T-helper 17 cell (primary cell): ENCODE data around the gene EPB41L4B. TPM values are rescaled to one million over a fixed set of nuclear protein-coding genes. Genes with fewer than 3 reads are reported as not detected.
"Not testable (repeated sequence)": the region's sequence is repeated elsewhere in the genome, so short reads cannot be mapped to it uniquely, and the experiment has no call there.

ENCODE experiments used
- ATAC-seq: fragments of 150-1000 bp; cut with Tn5 transposase; 2 replicates; pipeline ENCODE4 v1.10.0; 2021; ENCODE audit warnings: mild to moderate bottlenecking, moderate library complexity
- DNase-seq, 3 donors: peaks; one replicate each; pipeline versions ENCODE4 v3.0.0 to v3.0.0-alpha.2; 2020 to 2021
- H3K9me3 ChIP-seq: one replicate; pipeline ENCODE4 v1.7.0; 2013; ENCODE audit warnings: low read length, mild to moderate bottlenecking; ENCODE audit not compliant: control insufficient read depth, poor library complexity, severe bottlenecking
- H3K27ac Mint-ChIP-seq: one replicate; pipeline ENCODE4 v1.8.0; 2022; ENCODE audit warnings: mild to moderate bottlenecking, moderate library complexity, mixed read lengths
- H3K27me3 Mint-ChIP-seq: one replicate; pipeline ENCODE4 v1.8.0; 2022; ENCODE audit warnings: mixed read lengths
- H3K36me3 Mint-ChIP-seq: one replicate; pipeline ENCODE4 v1.8.0; 2022; ENCODE audit warnings: low read depth, mixed read lengths
- H3K4me1 Mint-ChIP-seq: one replicate; pipeline ENCODE4 v1.8.0; 2022; ENCODE audit warnings: mild to moderate bottlenecking, mixed read lengths
- H3K4me3 Mint-ChIP-seq: one replicate; pipeline ENCODE4 v1.8.0; 2022; ENCODE audit warnings: mild to moderate bottlenecking, moderate library complexity, mixed read lengths
- total RNA-seq, 4 donors: library from RNA in 2 of 4; stranded (reverse) in 2 of 4; gene quantifications; one replicate each; pipeline ENCODE4 v1.2.3 and lab custom pipeline; 2022 to 2026

EPB41L4B gene
- total RNA-seq, 2 donors from 2014 or later: not detected

DNA sequence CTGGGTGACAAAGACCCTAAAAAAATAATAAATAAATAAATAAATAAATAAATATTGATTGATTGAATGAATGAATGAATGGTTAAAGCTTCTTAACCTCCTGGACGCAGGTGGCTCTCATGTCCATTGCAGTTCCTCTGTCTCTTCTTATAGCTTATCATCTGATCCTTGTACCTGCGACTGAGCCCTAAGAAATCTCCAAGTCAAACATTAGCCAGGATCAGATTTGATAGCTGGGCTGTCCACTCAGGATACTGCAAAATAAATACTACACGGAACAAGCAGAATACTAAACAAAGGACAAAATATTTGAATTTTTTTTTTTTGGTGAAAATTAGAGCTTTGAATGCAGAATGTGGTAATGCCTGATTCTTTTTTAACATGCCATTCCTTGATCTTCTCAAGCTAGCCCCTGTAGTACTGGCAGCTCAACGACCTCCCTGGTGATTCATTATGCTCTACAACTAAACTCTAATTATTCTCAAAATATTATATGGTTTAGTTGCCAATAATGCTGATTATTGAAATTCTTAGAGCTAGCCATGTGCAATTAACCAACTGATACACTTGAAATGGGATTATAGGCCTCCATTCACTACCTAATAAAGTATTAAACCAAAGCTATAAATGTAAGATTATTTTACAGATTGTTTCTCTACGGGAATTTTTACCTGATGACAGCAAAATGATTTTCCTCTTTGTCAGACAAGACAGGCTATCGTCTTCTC, 191.2 kb downstream of the EPB41L4B start:
- ATAC-seq: no peak
- Mint-ChIP-seq H3K4me1 (no peaks in the 10 kb centered on the region), H3K27ac (no peak overlapping the region), H3K36me3 (no peaks in the 10 kb centered on the region), H3K27me3 (peaks cover 6% of the 10 kb centered on the region), H3K4me3 (no peak overlapping the region)
- no peaks in the 10 kb centered on the region for H3K9me3 ChIP-seq
- DNase-seq: no peak

DNA sequence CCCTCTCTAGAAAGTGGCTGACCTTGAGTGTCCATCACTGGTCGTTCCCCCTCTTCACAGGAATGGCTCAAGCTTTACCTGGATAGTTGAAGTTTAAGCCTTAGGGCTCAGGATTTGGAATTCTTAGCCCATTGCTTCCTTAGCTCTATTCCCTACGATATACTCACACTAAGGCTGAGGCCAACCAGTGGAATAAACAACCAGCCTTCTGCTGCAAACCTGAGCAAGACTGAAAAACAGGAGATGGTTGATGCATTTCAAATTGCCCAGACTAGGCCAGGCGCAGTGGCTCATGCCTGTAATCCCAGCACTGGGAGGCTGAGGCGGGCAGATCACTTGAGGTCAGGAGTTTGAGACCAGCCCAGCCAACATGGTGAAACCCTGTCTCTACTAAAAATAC, 194.2 kb downstream of the EPB41L4B start:
- not testable (repeated sequence) for H3K27me3 Mint-ChIP-seq, ATAC-seq, H3K4me3 Mint-ChIP-seq, H3K4me1 Mint-ChIP-seq, H3K27ac Mint-ChIP-seq, H3K36me3 Mint-ChIP-seq, H3K9me3 ChIP-seq, DNase-seq

DNA sequence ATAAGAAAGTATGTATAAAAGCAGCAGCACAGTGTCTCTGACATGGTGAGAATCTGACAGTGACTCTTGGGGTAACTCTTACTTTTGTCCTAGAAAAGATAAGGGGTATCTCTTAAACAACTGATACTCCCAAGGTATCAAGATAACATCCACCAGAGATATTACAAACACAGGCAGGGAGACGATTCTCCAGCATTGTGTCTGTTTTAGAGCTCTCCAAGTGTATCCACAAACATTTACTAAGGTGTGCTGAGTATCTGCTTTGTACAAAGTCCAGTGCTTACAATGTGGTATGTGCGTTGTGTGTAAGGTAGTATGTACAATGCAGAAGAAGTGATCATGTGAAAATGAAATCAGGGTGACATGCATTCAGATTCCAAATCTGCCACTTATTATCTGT, 196.7 kb downstream of the EPB41L4B start:
- ATAC-seq (no peak), DNase-seq (no peak)
- H3K27ac Mint-ChIP-seq: no peak overlapping the region
- H3K36me3 Mint-ChIP-seq: no peaks in the 10 kb centered on the region
- H3K9me3 ChIP-seq: no peaks in the 10 kb centered on the region
- H3K27me3 Mint-ChIP-seq: peaks cover 6% of the 10 kb centered on the region
- H3K4me3 Mint-ChIP-seq: no peak overlapping the region
- no peaks in the 10 kb centered on the region for H3K4me1 Mint-ChIP-seq

DNA sequence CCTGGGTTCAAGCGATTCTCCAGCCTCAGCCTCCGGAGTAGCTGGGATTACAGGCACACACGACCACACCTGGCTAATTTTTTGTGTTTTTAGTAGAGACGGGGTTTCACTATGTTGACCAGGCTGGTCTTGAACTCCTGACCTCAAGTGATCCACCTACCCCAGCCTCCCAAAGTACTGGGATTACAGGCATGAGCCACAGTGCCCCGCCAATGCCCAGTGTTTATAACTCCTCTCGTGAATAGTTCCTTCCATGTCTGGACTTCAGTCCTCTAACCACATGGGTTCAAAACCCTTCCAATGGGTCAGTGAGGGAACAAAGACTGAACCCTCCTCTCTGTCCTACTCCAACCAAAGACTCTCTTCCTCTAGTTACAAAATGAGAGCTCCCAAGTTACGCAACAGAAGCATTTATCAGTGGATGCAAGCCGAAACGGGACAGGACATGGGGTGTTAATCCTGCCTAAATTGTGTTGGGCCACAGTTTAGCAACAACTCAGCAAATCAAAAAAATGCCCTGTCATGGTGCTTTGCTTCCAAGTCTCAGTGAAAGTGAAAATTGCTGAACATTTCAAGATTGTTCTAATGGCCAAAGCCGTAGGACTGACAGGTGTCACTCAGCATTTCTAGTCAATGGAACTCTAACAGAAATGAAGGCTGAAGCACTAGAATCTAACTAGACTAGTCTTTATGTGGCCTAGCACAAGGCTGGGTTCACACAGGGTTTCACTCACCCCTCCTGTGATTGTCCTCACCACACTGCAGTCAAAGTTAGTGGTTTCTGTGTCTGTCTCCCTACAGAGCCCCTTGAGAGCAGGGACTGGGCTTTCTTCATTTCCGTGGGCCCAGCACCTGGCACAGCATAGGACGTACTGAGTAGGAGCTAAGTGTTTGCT, 197.9 kb downstream of the EPB41L4B start:
- Mint-ChIP-seq H3K4me1 (peaks cover 9% of the 10 kb centered on the region), H3K27ac (no peak overlapping the region), H3K36me3 (no peaks in the 10 kb centered on the region), H3K27me3 (peaks cover 6% of the 10 kb centered on the region), H3K4me3 (no peak overlapping the region)
- DNase-seq (no peak), ATAC-seq (no peak)
- no peaks in the 10 kb centered on the region for H3K9me3 ChIP-seq

Other genes with a start within 250 kb of the EPB41L4B start
- 10 to 100 TPM; 26.8 to 28.2 TPM for gene TMEM245, start 201.1 kb downstream of the EPB41L4B start, total RNA-seq
- gene FRRS1L, start 153.8 kb downstream of the EPB41L4B start, total RNA-seq: not detected
- gene PTPN3, start 177.2 kb upstream of the EPB41L4B start, total RNA-seq: not detected